ENCODE data around the gene NFATC1.

GRCh38 chr18:79577451-79578395 lies 182.0 kb downstream of the NFATC1 start:
- TF ChIP-seq EP300 (IDR thresholded peaks at IDR 0.05) = no peak
- TF ChIP-seq POLR2A (IDR thresholded peaks at IDR 0.05) = no peak
- TF ChIP-seq, protein P1, sequence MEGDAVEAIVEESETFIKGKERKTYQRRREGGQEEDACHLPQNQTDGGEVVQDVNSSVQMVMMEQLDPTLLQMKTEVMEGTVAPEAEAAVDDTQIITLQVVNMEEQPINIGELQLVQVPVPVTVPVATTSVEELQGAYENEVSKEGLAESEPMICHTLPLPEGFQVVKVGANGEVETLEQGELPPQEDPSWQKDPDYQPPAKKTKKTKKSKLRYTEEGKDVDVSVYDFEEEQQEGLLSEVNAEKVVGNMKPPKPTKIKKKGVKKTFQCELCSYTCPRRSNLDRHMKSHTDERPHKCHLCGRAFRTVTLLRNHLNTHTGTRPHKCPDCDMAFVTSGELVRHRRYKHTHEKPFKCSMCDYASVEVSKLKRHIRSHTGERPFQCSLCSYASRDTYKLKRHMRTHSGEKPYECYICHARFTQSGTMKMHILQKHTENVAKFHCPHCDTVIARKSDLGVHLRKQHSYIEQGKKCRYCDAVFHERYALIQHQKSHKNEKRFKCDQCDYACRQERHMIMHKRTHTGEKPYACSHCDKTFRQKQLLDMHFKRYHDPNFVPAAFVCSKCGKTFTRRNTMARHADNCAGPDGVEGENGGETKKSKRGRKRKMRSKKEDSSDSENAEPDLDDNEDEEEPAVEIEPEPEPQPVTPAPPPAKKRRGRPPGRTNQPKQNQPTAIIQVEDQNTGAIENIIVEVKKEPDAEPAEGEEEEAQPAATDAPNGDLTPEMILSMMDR (IDR thresholded peaks at IDR 0.05) = no peak
- no peak for TF ChIP-seq POLR2AphosphoS5 (IDR thresholded peaks at IDR 0.05)
